Activated CD4-positive, CD25-positive, alpha-beta regulatory T cell (primary cell): ENCODE data around the gene ADAR.
A peak's percentile ranks its signal among the peaks of the same experiment; 100 is the strongest.

Experiments used
- DNase-seq, 4 experiments: peaks; one replicate each; lab custom pipeline; 2025; lab: John Stamatoyannopoulos, UW

The ADAR gene

GRCh38 chr1:154557248-154557938 lies 50.6 kb downstream of the ADAR start:
- no peak for DNase-seq

- no peak for DNase-seq
Observed at GRCh38 chr1:154556422-154556821, 51.6 kb downstream of the ADAR start.

- DNase-seq, result no peak
Observed at GRCh38 chr1:154553056-154554030, 54.6 kb downstream of the ADAR start.

- no peak for DNase-seq
Observed at GRCh38 chr1:154552036-154552435, 56.0 kb downstream of the ADAR start.

- no peak for DNase-seq
Observed at GRCh38 chr1:154551474-154551873, 56.5 kb downstream of the ADAR start.

- no peak for DNase-seq
Observed at GRCh38 chr1:154550657-154551056, 57.3 kb downstream of the ADAR start.

- DNase-seq, result no peak
Observed at GRCh38 chr1:154550070-154550469, 57.9 kb downstream of the ADAR start.

GRCh38 chr1:154549202-154549770 lies 58.7 kb downstream of the ADAR start:
- no peak for DNase-seq

GRCh38 chr1:154548028-154548427 lies 60.0 kb downstream of the ADAR start:
- no peak for DNase-seq

- no peak for DNase-seq
Observed at GRCh38 chr1:154547105-154547732, 60.8 kb downstream of the ADAR start.

GRCh38 chr1:154546264-154547063 lies 61.5 kb downstream of the ADAR start:
- peak in 3 of 4 experiments; percentile 3 to 8 (median 3) for DNase-seq

GRCh38 chr1:154541231-154541630 lies 66.8 kb downstream of the ADAR start:
- no peak for DNase-seq

- no peak for DNase-seq
Observed at GRCh38 chr1:154539486-154540483, 68.2 kb downstream of the ADAR start.

- DNase-seq, result no peak
Observed at GRCh38 chr1:154536570-154536969, 71.4 kb downstream of the ADAR start.

GRCh38 chr1:154533952-154534844 lies 73.8 kb downstream of the ADAR start:
- DNase-seq, result no peak
